HEK293 (cell line): ENCODE results near the gene SLF1.

ENCODE experiments used
- CTCF ChIA-PET: fragments of 350-600 bp; formaldehyde crosslinking; extraction: SDS; loops from one replicate; lab custom pipeline; 2021; ENCODE audit warnings: antibody characterized with exemption; lab: Yijun Ruan, JAX
- POLR2A ChIA-PET: fragments of 300-600 bp; formaldehyde crosslinking; extraction: SDS; loops from one replicate; lab custom pipeline; 2020; ENCODE audit warnings: antibody characterized with exemption, inconsistent platforms; lab: Yijun Ruan, JAX
- H3K27ac ChIP-seq: fragments of 200-500 bp; sonication (Bioruptor generic); 2 replicates; pipeline ENCODE4 v1.5.1; 2014; ENCODE audit warnings: low read depth, low read length, control low read depth, inconsistent platforms; ENCODE audit errors: extremely low read depth
- H3K36me3 ChIP-seq, 2 experiments: fragments of 200-500 bp in 1 of 2; sonication (Bioruptor generic) in 1 of 2; 1 replicate in 1 of 2; 2 replicates in 1 of 2; pipeline ENCODE4 v1.5.1; 2014 to 2017; ENCODE audit warnings: inconsistent platforms in 2 of 2, low read length in 2 of 2; ENCODE audit not compliant: control insufficient read depth in 2 of 2, insufficient read depth in 1 of 2
- H3K4me1 ChIP-seq: fragments of 200-500 bp; sonication (Bioruptor generic); 2 replicates; pipeline ENCODE4 v1.5.1; 2014; ENCODE audit warnings: mild to moderate bottlenecking, low read length, inconsistent platforms; ENCODE audit not compliant: control insufficient read depth, insufficient read depth
- H3K4me3 ChIP-seq: 2 replicates; pipeline ENCODE4 v1.5.1; 2011; ENCODE audit warnings: low read depth, mild to moderate bottlenecking, control low read depth, low read length, moderate library complexity
- H3K9me3 ChIP-seq: fragments of 200-500 bp; sonication (Bioruptor generic); 2 replicates; pipeline ENCODE4 v1.5.1; 2014; ENCODE audit warnings: low read depth, low read length, inconsistent platforms; ENCODE audit not compliant: control insufficient read depth, insufficient read depth
- FEZF1 ChIP-seq: fragments of 450-650 bp; formaldehyde crosslinking; IDR thresholded peaks from 2 replicates; pipeline ENCODE4 v1.5.1; 2016; ENCODE audit warnings: missing biosample characterization, missing genetic modification characterization
- GLI4 ChIP-seq: fragments of 450-650 bp; formaldehyde crosslinking; IDR thresholded peaks from 2 replicates; pipeline ENCODE4 v1.5.1; 2016; ENCODE audit warnings: missing biosample characterization, missing genetic modification characterization
- KLF1 ChIP-seq: fragments of 450-650 bp; formaldehyde crosslinking; IDR thresholded peaks from 2 replicates; pipeline ENCODE4 v1.5.1; 2016; ENCODE audit warnings: missing biosample characterization, missing genetic modification characterization
- OSR2 ChIP-seq: fragments of 450-650 bp; formaldehyde crosslinking; IDR thresholded peaks from 2 replicates; pipeline ENCODE4 v1.5.1; 2016; ENCODE audit warnings: missing biosample characterization, missing genetic modification characterization
- SCRT2 ChIP-seq: fragments of 450-650 bp; formaldehyde crosslinking; IDR thresholded peaks from 2 replicates; pipeline ENCODE4 v1.5.1; 2016; ENCODE audit warnings: missing biosample characterization, missing genetic modification characterization
- SP7 ChIP-seq: fragments of 450-650 bp; formaldehyde crosslinking; IDR thresholded peaks from 2 replicates; pipeline ENCODE4 v1.5.1; 2016; ENCODE audit warnings: missing biosample characterization, missing genetic modification characterization
- ZBTB48 ChIP-seq: fragments of 450-650 bp; formaldehyde crosslinking; IDR thresholded peaks from 2 replicates; pipeline ENCODE4 v1.5.1; 2016; ENCODE audit warnings: missing biosample characterization, missing genetic modification characterization
- ZBTB8A ChIP-seq: fragments of 450-650 bp; formaldehyde crosslinking; IDR thresholded peaks from 2 replicates; pipeline ENCODE4 v1.5.1; 2016; ENCODE audit warnings: missing biosample characterization, missing genetic modification characterization
- ZNF16 ChIP-seq: fragments of 450-650 bp; formaldehyde crosslinking; IDR thresholded peaks from 2 replicates; pipeline ENCODE4 v1.5.1; 2016; ENCODE audit warnings: low read depth, missing biosample characterization, missing genetic modification characterization
- ZNF2 ChIP-seq: fragments of 450-650 bp; formaldehyde crosslinking; IDR thresholded peaks from 2 replicates; pipeline ENCODE4 v1.5.1; 2016; ENCODE audit warnings: missing biosample characterization, missing genetic modification characterization
- ZNF366 ChIP-seq: fragments of 450-650 bp; formaldehyde crosslinking; conservative IDR thresholded peaks from 2 replicates; pipeline ENCODE4 v1.5.1; 2016; ENCODE audit warnings: missing biosample characterization, missing genetic modification characterization
- ZNF426 ChIP-seq: fragments of 450-650 bp; formaldehyde crosslinking; IDR thresholded peaks from 2 replicates; pipeline ENCODE4 v1.5.1; 2017; ENCODE audit warnings: missing biosample characterization, missing genetic modification characterization, mild to moderate bottlenecking, inconsistent platforms, moderate library complexity
- ZNF473 ChIP-seq: fragments of 450-650 bp; formaldehyde crosslinking; IDR thresholded peaks from 2 replicates; pipeline ENCODE4 v1.5.1; 2017; ENCODE audit warnings: missing biosample characterization, missing genetic modification characterization
- ZNF529 ChIP-seq: fragments of 450-650 bp; formaldehyde crosslinking; IDR thresholded peaks from 2 replicates; pipeline ENCODE4 v1.5.1; 2017; ENCODE audit warnings: missing genetic modification characterization, missing biosample characterization; ENCODE audit not compliant: insufficient replicate concordance
- ZNF629 ChIP-seq: fragments of 450-650 bp; formaldehyde crosslinking; IDR thresholded peaks from 2 replicates; pipeline ENCODE4 v1.5.1; 2017; ENCODE audit warnings: missing biosample characterization, missing genetic modification characterization
- ZNF843 ChIP-seq: fragments of 450-650 bp; formaldehyde crosslinking; IDR thresholded peaks from 2 replicates; pipeline ENCODE4 v1.5.1; 2016; ENCODE audit warnings: missing biosample characterization, missing genetic modification characterization
- TF ChIP-seq, protein P1 (sequence below): fragments of 450-650 bp; formaldehyde crosslinking; IDR thresholded peaks from 2 replicates; pipeline ENCODE4 v1.5.1; 2017; ENCODE audit warnings: missing biosample characterization, missing genetic modification characterization
- TF ChIP-seq, protein P2 (sequence below): IDR thresholded peaks from 2 replicates; pipeline ENCODE4 v1.6.1; 2011; ENCODE audit warnings: mild to moderate bottlenecking, low read depth, low read length, borderline replicate concordance
- TF ChIP-seq, protein P3 (sequence below): fragments of 450-650 bp; formaldehyde crosslinking; IDR thresholded peaks from 2 replicates; pipeline ENCODE4 v1.5.1; 2017; ENCODE audit warnings: missing biosample characterization, missing genetic modification characterization
- TF ChIP-seq, protein P4 (sequence below): fragments of 450-650 bp; formaldehyde crosslinking; conservative IDR thresholded peaks from 2 replicates; pipeline ENCODE4 v1.5.1; 2016; ENCODE audit warnings: low read depth, missing biosample characterization, missing genetic modification characterization
- TF ChIP-seq, protein P5 (sequence below): fragments of 450-650 bp; formaldehyde crosslinking; IDR thresholded peaks from 2 replicates; pipeline ENCODE4 v1.5.1; 2016; ENCODE audit warnings: missing biosample characterization, missing genetic modification characterization
- TF ChIP-seq, protein P6 (sequence below): fragments of 450-650 bp; formaldehyde crosslinking; IDR thresholded peaks from 2 replicates; pipeline ENCODE4 v1.5.1; 2016; ENCODE audit warnings: missing biosample characterization, missing genetic modification characterization

SLF1 gene

DNA sequence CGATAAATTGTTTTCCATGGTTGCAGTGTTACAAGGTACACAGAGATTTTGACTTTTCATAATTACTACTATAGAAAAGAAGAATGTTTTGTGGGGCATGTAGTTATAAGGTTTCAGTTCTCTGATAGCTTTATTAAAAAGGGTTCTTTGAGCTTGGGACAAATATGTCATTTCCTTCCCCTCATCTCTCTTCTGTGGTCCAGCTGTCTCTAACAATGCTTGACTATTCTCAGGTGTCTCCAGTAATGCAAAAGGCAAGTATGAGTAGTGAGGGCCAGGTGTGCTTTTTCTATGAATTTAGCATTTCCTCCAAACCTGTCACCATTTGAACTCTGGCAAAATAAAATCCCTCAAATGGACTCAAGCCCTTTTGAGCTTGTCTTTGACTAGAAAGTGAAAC is 84.3 kb downstream of the SLF1 start:
- Histone ChIP-seq H3K9me3 (no peaks in the 10 kb centered on the region), H3K4me1 (peaks cover 19% of the 10 kb centered on the region), H3K36me3 (peaks cover 0 to 13% of the 10 kb centered on the region in 2 experiments; a peak in 1 of 3 replicates), H3K4me3 (no peak overlapping the region), H3K27ac (no peak overlapping the region)
- no peak for TF ChIP-seq ZNF366 (tag by site-specific recombination)
- no peak for TF ChIP-seq ZBTB48 (tag by site-specific recombination)
- ChIA-PET CTCF (interaction anchor here (0.9 to 1.2 kb wide), 2 partner anchors 36 to 90 kb away, joined by 3 read pairs; no protein-coding TSS in a partner anchor), POLR2A (no interaction called here)

DNA sequence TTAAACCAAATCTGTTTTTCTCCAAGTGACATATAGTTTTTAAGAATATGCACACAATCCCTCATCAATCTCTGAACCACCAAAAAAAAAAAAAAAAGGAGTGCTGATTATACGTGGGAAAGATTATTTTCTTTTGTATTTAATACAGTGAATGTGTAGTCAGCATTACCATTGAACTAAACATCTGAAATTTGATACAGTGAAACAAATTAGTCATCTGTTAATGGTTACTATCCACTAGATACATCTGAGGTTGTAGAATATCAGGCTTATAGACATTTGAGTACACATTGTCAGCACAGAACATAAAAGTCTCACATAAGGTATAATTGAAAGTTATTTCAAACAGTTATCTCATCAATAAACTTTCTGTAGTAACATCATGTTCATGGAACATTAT is 87.0 kb downstream of the SLF1 start:
- H3K36me3 ChIP-seq, result peaks cover 0 to 38% of the 10 kb centered on the region in 2 experiments; a peak in 1 of 3 replicates
- ChIA-PET CTCF (interaction anchor here (0.6 kb wide), 1 partner anchor 403 kb away, joined by 3 read pairs; no protein-coding TSS in a partner anchor), POLR2A (no interaction called here)
- peaks cover 21% of the 10 kb centered on the region for H3K4me1 ChIP-seq
- no peak overlapping the region for H3K4me3 ChIP-seq
- H3K27ac ChIP-seq, result no peak overlapping the region
- no peaks in the 10 kb centered on the region for H3K9me3 ChIP-seq
- TF ChIP-seq ZBTB8A (tag by site-specific recombination), result no peak
- no peak for TF ChIP-seq ZNF426 (tag by site-specific recombination)
- no peak for TF ChIP-seq ZNF473 (tag by site-specific recombination)
- TF ChIP-seq, protein P1, sequence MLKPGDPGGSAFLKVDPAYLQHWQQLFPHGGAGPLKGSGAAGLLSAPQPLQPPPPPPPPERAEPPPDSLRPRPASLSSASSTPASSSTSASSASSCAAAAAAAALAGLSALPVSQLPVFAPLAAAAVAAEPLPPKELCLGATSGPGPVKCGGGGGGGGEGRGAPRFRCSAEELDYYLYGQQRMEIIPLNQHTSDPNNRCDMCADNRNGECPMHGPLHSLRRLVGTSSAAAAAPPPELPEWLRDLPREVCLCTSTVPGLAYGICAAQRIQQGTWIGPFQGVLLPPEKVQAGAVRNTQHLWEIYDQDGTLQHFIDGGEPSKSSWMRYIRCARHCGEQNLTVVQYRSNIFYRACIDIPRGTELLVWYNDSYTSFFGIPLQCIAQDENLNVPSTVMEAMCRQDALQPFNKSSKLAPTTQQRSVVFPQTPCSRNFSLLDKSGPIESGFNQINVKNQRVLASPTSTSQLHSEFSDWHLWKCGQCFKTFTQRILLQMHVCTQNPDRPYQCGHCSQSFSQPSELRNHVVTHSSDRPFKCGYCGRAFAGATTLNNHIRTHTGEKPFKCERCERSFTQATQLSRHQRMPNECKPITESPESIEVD (tag by site-specific recombination), result peak; percentile 66
- TF ChIP-seq, protein P2, sequence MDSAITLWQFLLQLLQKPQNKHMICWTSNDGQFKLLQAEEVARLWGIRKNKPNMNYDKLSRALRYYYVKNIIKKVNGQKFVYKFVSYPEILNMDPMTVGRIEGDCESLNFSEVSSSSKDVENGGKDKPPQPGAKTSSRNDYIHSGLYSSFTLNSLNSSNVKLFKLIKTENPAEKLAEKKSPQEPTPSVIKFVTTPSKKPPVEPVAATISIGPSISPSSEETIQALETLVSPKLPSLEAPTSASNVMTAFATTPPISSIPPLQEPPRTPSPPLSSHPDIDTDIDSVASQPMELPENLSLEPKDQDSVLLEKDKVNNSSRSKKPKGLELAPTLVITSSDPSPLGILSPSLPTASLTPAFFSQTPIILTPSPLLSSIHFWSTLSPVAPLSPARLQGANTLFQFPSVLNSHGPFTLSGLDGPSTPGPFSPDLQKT, result no peak
- peak; percentile 54 for TF ChIP-seq ZNF843 (tag by site-specific recombination)
- TF ChIP-seq ZNF529 (tag by site-specific recombination), result no peak
- TF ChIP-seq, protein P3, sequence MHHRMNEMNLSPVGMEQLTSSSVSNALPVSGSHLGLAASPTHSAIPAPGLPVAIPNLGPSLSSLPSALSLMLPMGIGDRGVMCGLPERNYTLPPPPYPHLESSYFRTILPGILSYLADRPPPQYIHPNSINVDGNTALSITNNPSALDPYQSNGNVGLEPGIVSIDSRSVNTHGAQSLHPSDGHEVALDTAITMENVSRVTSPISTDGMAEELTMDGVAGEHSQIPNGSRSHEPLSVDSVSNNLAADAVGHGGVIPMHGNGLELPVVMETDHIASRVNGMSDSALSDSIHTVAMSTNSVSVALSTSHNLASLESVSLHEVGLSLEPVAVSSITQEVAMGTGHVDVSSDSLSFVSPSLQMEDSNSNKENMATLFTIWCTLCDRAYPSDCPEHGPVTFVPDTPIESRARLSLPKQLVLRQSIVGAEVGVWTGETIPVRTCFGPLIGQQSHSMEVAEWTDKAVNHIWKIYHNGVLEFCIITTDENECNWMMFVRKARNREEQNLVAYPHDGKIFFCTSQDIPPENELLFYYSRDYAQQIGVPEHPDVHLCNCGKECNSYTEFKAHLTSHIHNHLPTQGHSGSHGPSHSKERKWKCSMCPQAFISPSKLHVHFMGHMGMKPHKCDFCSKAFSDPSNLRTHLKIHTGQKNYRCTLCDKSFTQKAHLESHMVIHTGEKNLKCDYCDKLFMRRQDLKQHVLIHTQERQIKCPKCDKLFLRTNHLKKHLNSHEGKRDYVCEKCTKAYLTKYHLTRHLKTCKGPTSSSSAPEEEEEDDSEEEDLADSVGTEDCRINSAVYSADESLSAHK (tag by site-specific recombination), result peak; percentile 30; the same call in 1 of the 2 replicates
- TF ChIP-seq KLF1 (tag by site-specific recombination), result no peak
- TF ChIP-seq ZNF2 (tag by site-specific recombination), result 0 out of 2 replicates have a peak, but pooled peaks have one; percentile 13
- TF ChIP-seq, protein P4, sequence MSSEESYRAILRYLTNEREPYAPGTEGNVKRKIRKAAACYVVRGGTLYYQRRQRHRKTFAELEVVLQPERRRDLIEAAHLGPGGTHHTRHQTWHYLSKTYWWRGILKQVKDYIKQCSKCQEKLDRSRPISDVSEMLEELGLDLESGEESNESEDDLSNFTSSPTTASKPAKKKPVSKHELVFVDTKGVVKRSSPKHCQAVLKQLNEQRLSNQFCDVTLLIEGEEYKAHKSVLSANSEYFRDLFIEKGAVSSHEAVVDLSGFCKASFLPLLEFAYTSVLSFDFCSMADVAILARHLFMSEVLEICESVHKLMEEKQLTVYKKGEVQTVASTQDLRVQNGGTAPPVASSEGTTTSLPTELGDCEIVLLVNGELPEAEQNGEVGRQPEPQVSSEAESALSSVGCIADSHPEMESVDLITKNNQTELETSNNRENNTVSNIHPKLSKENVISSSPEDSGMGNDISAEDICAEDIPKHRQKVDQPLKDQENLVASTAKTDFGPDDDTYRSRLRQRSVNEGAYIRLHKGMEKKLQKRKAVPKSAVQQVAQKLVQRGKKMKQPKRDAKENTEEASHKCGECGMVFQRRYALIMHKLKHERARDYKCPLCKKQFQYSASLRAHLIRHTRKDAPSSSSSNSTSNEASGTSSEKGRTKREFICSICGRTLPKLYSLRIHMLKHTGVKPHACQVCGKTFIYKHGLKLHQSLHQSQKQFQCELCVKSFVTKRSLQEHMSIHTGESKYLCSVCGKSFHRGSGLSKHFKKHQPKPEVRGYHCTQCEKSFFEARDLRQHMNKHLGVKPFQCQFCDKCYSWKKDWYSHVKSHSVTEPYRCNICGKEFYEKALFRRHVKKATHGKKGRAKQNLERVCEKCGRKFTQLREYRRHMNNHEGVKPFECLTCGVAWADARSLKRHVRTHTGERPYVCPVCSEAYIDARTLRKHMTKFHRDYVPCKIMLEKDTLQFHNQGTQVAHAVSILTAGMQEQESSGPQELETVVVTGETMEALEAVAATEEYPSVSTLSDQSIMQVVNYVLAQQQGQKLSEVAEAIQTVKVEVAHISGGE, result no peak
- TF ChIP-seq FEZF1, result peak; percentile 36
- TF ChIP-seq, protein P5, sequence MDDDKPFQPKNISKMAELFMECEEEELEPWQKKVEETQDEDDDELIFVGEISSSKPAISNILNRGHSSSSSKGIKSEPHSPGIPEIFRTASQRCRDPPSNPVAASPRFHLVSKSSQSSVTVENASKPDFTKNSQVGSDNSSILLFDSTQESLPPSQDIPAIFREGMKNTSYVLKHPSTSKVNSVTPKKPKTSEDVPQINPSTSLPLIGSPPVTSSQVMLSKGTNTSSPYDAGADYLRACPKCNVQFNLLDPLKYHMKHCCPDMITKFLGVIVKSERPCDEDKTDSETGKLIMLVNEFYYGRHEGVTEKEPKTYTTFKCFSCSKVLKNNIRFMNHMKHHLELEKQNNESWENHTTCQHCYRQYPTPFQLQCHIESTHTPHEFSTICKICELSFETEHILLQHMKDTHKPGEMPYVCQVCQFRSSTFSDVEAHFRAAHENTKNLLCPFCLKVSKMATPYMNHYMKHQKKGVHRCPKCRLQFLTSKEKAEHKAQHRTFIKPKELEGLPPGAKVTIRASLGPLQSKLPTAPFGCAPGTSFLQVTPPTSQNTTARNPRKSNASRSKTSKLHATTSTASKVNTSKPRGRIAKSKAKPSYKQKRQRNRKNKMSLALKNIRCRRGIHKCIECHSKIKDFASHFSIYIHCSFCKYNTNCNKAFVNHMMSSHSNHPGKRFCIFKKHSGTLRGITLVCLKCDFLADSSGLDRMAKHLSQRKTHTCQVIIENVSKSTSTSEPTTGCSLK (tag by site-specific recombination), result no peak
- TF ChIP-seq, protein P6, sequence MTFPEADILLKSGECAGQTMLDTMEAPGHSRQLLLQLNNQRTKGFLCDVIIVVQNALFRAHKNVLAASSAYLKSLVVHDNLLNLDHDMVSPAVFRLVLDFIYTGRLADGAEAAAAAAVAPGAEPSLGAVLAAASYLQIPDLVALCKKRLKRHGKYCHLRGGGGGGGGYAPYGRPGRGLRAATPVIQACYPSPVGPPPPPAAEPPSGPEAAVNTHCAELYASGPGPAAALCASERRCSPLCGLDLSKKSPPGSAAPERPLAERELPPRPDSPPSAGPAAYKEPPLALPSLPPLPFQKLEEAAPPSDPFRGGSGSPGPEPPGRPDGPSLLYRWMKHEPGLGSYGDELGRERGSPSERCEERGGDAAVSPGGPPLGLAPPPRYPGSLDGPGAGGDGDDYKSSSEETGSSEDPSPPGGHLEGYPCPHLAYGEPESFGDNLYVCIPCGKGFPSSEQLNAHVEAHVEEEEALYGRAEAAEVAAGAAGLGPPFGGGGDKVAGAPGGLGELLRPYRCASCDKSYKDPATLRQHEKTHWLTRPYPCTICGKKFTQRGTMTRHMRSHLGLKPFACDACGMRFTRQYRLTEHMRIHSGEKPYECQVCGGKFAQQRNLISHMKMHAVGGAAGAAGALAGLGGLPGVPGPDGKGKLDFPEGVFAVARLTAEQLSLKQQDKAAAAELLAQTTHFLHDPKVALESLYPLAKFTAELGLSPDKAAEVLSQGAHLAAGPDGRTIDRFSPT (tag by site-specific recombination), result no peak
- TF ChIP-seq GLI4 (tag by site-specific recombination), result no peak
- TF ChIP-seq OSR2, result peak; percentile 47; the same call in 1 of the 2 replicates
- peak; percentile 35; the same call in 1 of the 2 replicates for TF ChIP-seq ZNF629
- no peak for TF ChIP-seq ZNF16 (tag by site-specific recombination)
- no peak for TF ChIP-seq SCRT2
- peak; percentile 64 for TF ChIP-seq SP7 (tag by site-specific recombination)
